HCT116 (cell line): ENCODE measurements around the gene GPSM3. TPM values are rescaled to one million over a fixed set of nuclear protein-coding genes. Genes with fewer than 3 reads are reported as not detected.

Experiments used
- ATAC-seq: fragments of 200-7000 bp; cut with Tn5 transposase; 2 replicates; pipeline ENCODE4 v1.9.1; 2020; ENCODE audit warnings: mild to moderate bottlenecking, moderate library complexity
- BruUV-seq: library from RNA; stranded (reverse); fragments of 400-500 nt; replicated peaks from 2 replicates; lab custom pipeline; 2021; lab: Mats Ljungman, UMichigan
- CTCF ChIA-PET: fragments of 300-600 bp; sonication (Branson Sonifier 250); formaldehyde crosslinking; loops from one replicate; lab custom pipeline; 2021; ENCODE audit warnings: antibody characterized with exemption; lab: Charles Lee
- POLR2A ChIA-PET: fragments of 300-600, 350-600 bp; sonication (Branson Sonifier 250); formaldehyde crosslinking; loops from one replicate; lab custom pipeline; 2021; ENCODE audit warnings: antibody characterized with exemption; lab: Charles Lee
- RAD21 ChIA-PET, 2 experiments: fragments of 300-600 bp; sonication (Branson Sonifier 250); formaldehyde crosslinking; loops; one replicate each; lab custom pipeline; 2023; ENCODE audit warnings: low total read pairs in 2 of 2; ENCODE audit not compliant: uncharacterized antibody in 2 of 2, unreplicated experiment in 2 of 2, low non-redundant PET in 1 of 2; lab: Charles Lee
- DNase-seq: peaks from one replicate; pipeline ENCODE4 v3.0.0-alpha.2; 2010; ENCODE audit warnings: low read depth, low spot score
- H2AFZ ChIP-seq: fragments of 200-600 bp; shearing (Covaris generic), sonication (generic); 2 replicates; pipeline ENCODE4 v1.6.1; 2017; ENCODE audit warnings: low read depth, mixed run types, mixed read lengths, antibody characterized with exemption, low read length; ENCODE audit not compliant: poor library complexity, severe bottlenecking
- H3K27ac ChIP-seq: 2 replicates; pipeline ENCODE4 v1.5.1; 2012; ENCODE audit warnings: low read depth, low read length
- H3K27me3 ChIP-seq: fragments of 200-600 bp; sonication (generic); 2 replicates; pipeline ENCODE4 v1.6.1; 2016; ENCODE audit warnings: mixed run types, low read length, mixed read lengths; ENCODE audit not compliant: insufficient read depth
- H3K36me3 ChIP-seq, 2 experiments: fragments of 200-500 bp in 1 of 2; fragments of 200-600 bp in 1 of 2; sonication (Bioruptor generic) in 1 of 2; sonication (generic) in 1 of 2; 2 replicates each; pipeline versions ENCODE4 v1.5.1 to v1.6.1; 2014 to 2016; ENCODE audit warnings: low read length in 2 of 2, inconsistent platforms in 1 of 2, mixed read lengths in 1 of 2, mixed run types in 1 of 2; ENCODE audit not compliant: insufficient read depth in 2 of 2, control insufficient read depth in 1 of 2
- H3K4me1 ChIP-seq, 2 experiments: fragments of 200-600 bp in 1 of 2; sonication (generic) in 1 of 2; 2 replicates each; pipeline versions ENCODE4 v1.5.1 to v1.6.1; 2012 to 2017; ENCODE audit warnings: low read length in 2 of 2, inconsistent platforms in 1 of 2, mild to moderate bottlenecking in 1 of 2, mixed read lengths in 1 of 2, mixed run types in 1 of 2, moderate library complexity in 1 of 2; ENCODE audit not compliant: insufficient read depth in 2 of 2, control insufficient read depth in 1 of 2
- H3K4me2 ChIP-seq: fragments of 200-600 bp; sonication (generic); 2 replicates; pipeline ENCODE4 v1.6.1; 2017; ENCODE audit warnings: mixed run types, low read length, mixed read lengths
- H3K4me3 ChIP-seq, 2 experiments: fragments of 200-600 bp in 1 of 2; sonication (generic) in 1 of 2; replicated peaks in 1 of 2; 2 replicates each; pipeline ENCODE4 v1.5.1; 2011 to 2016; ENCODE audit warnings: low read length in 2 of 2, control low read depth in 1 of 2, low read depth in 1 of 2, mild to moderate bottlenecking in 1 of 2, mixed read lengths in 1 of 2, mixed run types in 1 of 2
- H3K79me2 ChIP-seq: fragments of 200-600 bp; sonication (generic); 2 replicates; pipeline ENCODE4 v1.6.1; 2017; ENCODE audit warnings: mild to moderate bottlenecking, mixed run types, low read length, moderate library complexity, mixed read lengths; ENCODE audit not compliant: insufficient read depth
- H3K9ac ChIP-seq: fragments of 200-600 bp; sonication (generic); 2 replicates; pipeline ENCODE4 v1.6.1; 2016; ENCODE audit warnings: low read length, mixed read lengths
- H3K9me2 ChIP-seq: fragments of 200-600 bp; sonication (generic), shearing (Covaris generic); 2 replicates; pipeline ENCODE4 v1.6.1; 2017; ENCODE audit warnings: mixed run types, mild to moderate bottlenecking, moderate library complexity; ENCODE audit not compliant: insufficient read depth
- H3K9me3 ChIP-seq, 2 experiments: fragments of 200-500 bp in 1 of 2; fragments of 200-600 bp in 1 of 2; sonication (Bioruptor generic) in 1 of 2; sonication (generic) in 1 of 2; 2 replicates each; pipeline ENCODE4 v1.6.1; 2014 to 2017; ENCODE audit warnings: low read length in 2 of 2, mixed read lengths in 2 of 2, inconsistent platforms in 1 of 2, low read depth in 1 of 2, mild to moderate bottlenecking in 1 of 2, mixed run types in 1 of 2, moderate library complexity in 1 of 2; ENCODE audit not compliant: control insufficient read depth in 1 of 2, insufficient read depth in 1 of 2
- H4K20me1 ChIP-seq: fragments of 200-600 bp; sonication (generic), shearing (Covaris generic); 2 replicates; pipeline ENCODE4 v1.6.1; 2017; ENCODE audit warnings: mixed run types, mild to moderate bottlenecking, moderate library complexity; ENCODE audit not compliant: insufficient read depth
- ATF3 ChIP-seq: IDR thresholded peaks from 2 replicates; pipeline ENCODE4 v1.6.1; 2012
- EGR1 ChIP-seq: IDR thresholded peaks from 2 replicates; pipeline ENCODE4 v1.6.1; 2012; ENCODE audit warnings: low read depth
- EZH2phosphoT487 ChIP-seq: fragments of 200-600 bp; IDR thresholded peaks from 2 replicates; pipeline ENCODE4 v1.6.1; 2018; ENCODE audit warnings: antibody characterized with exemption, borderline replicate concordance
- FOSL1 ChIP-seq: IDR thresholded peaks from 2 replicates; pipeline ENCODE4 v1.6.1; 2012; ENCODE audit warnings: low read depth
- JUND ChIP-seq: IDR thresholded peaks from 2 replicates; pipeline ENCODE4 v1.6.1; 2012
- POLR2A ChIP-seq: IDR thresholded peaks from 2 replicates; pipeline ENCODE4 v1.7.0; 2011; ENCODE audit warnings: borderline replicate concordance; ENCODE audit not compliant: insufficient read depth, insufficient read length; ENCODE audit errors: extremely low read depth
- RAD21 ChIP-seq: IDR thresholded peaks from 2 replicates; pipeline ENCODE4 v1.6.1; 2012; ENCODE audit warnings: low read depth, mild to moderate bottlenecking
- SIN3A ChIP-seq: IDR thresholded peaks from 2 replicates; pipeline ENCODE4 v1.6.1; 2012; ENCODE audit warnings: low read depth
- SRF ChIP-seq: IDR thresholded peaks from 2 replicates; pipeline ENCODE4 v1.6.1; 2012; ENCODE audit warnings: low read depth
- ZNF274 ChIP-seq: fragments of 200-500 bp; sonication (Bioruptor generic); IDR thresholded peaks from 2 replicates; pipeline ENCODE4 v1.6.1; 2014; ENCODE audit warnings: mild to moderate bottlenecking, low read depth, low read length, inconsistent platforms
- intact Hi-C: fragments of 100-400 bp; cut with micrococcal nuclease; formaldehyde crosslinking; loops from 2 replicates; pipeline ENCODE4 v1.10.0; 2022
- total RNA-seq: library from RNA; stranded (reverse); gene quantifications from one replicate; pipeline ENCODE4 v1.2.1, GENCODE V29; 2021; ENCODE audit not compliant: unreplicated experiment
- TF ChIP-seq, protein P1 (sequence below): IDR thresholded peaks from 2 replicates; pipeline ENCODE4 v1.6.1; 2012
- TF ChIP-seq, protein P2 (sequence below), 3 experiments: fragments of 200-600 bp in 1 of 3; sonication (generic) in 1 of 3; IDR thresholded peaks in 2 of 3; conservative IDR thresholded peaks in 1 of 3; 2 replicates each; pipeline ENCODE4 v1.5.1; 2012 to 2017; ENCODE audit warnings: low read depth in 2 of 3, low read length in 2 of 3, antibody characterized with exemption in 1 of 3, borderline replicate concordance in 1 of 3, control low read depth in 1 of 3, mild to moderate bottlenecking in 1 of 3, mixed read lengths in 1 of 3, mixed run types in 1 of 3, moderate library complexity in 1 of 3; ENCODE audit not compliant: insufficient read depth in 1 of 3

GPSM3 gene
- total RNA-seq, 1 experiment from 2014 or later = 1.2 TPM

GRCh38 chr6:32240686-32241085 is 48.2 kb upstream of the GPSM3 start:
- BruUV-seq = no TSS peak
- Histone ChIP-seq H3K9me2 (no peaks in the 10 kb centered on the region), H3K36me3 (no peaks in the 10 kb centered on the region), H3K4me2 (no peak overlapping the region), H3K27ac (no peak overlapping the region), H3K4me3 (no peak overlapping the region), H3K4me1 (peaks cover 0 to 14% of the 10 kb centered on the region in 2 experiments; a peak in 3 of 4 replicates), H3K9me3 (no peaks in the 10 kb centered on the region), H2AFZ (no peak overlapping the region), H3K9ac (no peak overlapping the region), H3K27me3 (no peaks in the 10 kb centered on the region), H3K79me2 (no peaks in the 10 kb centered on the region), H4K20me1 (no peaks in the 10 kb centered on the region)
- RAD21 ChIA-PET = no interaction called here
- no peak for DNase-seq
- ATAC-seq = no peak
- TF ChIP-seq, protein P1, sequence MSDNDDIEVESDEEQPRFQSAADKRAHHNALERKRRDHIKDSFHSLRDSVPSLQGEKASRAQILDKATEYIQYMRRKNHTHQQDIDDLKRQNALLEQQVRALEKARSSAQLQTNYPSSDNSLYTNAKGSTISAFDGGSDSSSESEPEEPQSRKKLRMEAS = no peak
- TF ChIP-seq, protein P2, sequence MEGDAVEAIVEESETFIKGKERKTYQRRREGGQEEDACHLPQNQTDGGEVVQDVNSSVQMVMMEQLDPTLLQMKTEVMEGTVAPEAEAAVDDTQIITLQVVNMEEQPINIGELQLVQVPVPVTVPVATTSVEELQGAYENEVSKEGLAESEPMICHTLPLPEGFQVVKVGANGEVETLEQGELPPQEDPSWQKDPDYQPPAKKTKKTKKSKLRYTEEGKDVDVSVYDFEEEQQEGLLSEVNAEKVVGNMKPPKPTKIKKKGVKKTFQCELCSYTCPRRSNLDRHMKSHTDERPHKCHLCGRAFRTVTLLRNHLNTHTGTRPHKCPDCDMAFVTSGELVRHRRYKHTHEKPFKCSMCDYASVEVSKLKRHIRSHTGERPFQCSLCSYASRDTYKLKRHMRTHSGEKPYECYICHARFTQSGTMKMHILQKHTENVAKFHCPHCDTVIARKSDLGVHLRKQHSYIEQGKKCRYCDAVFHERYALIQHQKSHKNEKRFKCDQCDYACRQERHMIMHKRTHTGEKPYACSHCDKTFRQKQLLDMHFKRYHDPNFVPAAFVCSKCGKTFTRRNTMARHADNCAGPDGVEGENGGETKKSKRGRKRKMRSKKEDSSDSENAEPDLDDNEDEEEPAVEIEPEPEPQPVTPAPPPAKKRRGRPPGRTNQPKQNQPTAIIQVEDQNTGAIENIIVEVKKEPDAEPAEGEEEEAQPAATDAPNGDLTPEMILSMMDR (IDR thresholded peaks at IDR 0.05 in 2 of 3, conservative IDR thresholded peaks at IDR 0.05 in 1 of 3; ENCODE audit: borderline replicate concordance in 1 of 3, insufficient read depth in 1 of 3, low read depth in 2 of 3, low read length in 2 of 3) = peak in 2 of 3 experiments; percentile 24 to 35; a peak in 3 of 6 replicates
- TF ChIP-seq RAD21 = peak; percentile 20; the same call in 1 of the 2 replicates
- intact Hi-C loops = loop anchor here (5.0 kb wide), 1 partner anchor 123 kb away; no protein-coding TSS in a partner anchor
- CTCF ChIA-PET = interaction anchor here (0.7 kb wide), 1 partner anchor 14 kb away, joined by 3 read pairs; no protein-coding TSS in a partner anchor
- POLR2A ChIA-PET = no interaction called here

DNA sequence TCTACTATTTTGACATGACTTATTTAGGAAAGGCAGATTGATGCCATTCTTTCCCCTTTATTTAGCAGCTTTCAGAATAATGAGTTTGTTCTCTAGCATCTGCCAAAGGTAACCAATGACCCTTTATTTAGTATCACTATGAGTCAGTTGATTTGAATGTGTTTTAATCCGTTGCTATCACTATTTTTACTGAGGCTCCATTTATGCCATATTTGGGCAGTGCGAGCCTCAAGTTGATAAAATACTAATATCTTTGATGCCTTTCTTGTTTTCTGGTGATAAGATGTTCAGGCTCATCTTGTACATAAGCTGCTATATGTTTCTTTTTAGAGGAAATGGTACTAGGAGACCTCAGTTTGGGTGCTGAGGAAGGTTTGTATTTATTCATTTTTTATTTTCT is 47.0 kb upstream of the GPSM3 start:
- Histone ChIP-seq H3K4me2 (no peak overlapping the region), H3K27ac (no peak overlapping the region), H3K27me3 (no peaks in the 10 kb centered on the region), H3K4me3 (no peak overlapping the region), H3K36me3 (no peaks in the 10 kb centered on the region), H3K79me2 (no peaks in the 10 kb centered on the region), H3K4me1 (peaks cover 0 to 4% of the 10 kb centered on the region in 2 experiments; a peak in 2 of 4 replicates), H3K9me3 (no peaks in the 10 kb centered on the region), H3K9ac (no peak overlapping the region), H3K9me2 (no peaks in the 10 kb centered on the region), H2AFZ (no peak overlapping the region), H4K20me1 (no peaks in the 10 kb centered on the region)
- ChIA-PET RAD21 (no interaction called here), CTCF (interaction anchor here (0.7 kb wide), 1 partner anchor 13 kb away, joined by 4 read pairs; no protein-coding TSS in a partner anchor), POLR2A (no interaction called here)
- intact Hi-C loops = no loop called here
- no peak for DNase-seq
- TF ChIP-seq EGR1 (no peak), ATF3 (no peak), SIN3A (no peak), JUND (no peak), ZNF274 (no peak), SRF (no peak), FOSL1 (no peak), EZH2phosphoT487 (no peak), POLR2A (no peak)
- no peak for ATAC-seq
- no TSS peak for BruUV-seq
